RPMI7951 (cell line): Measurements from ENCODE around the gene RBMS2. TPM values are rescaled to one million over a fixed set of nuclear protein-coding genes. Genes with fewer than 3 reads are reported as not detected.
A peak's percentile ranks its signal among the peaks of the same experiment; 100 is the strongest.

Experiments used
- DNase-seq: peaks from one replicate; pipeline ENCODE4 v3.0.0-alpha.2; 2012; ENCODE audit warnings: low read depth
- total RNA-seq: library from RNA; depleted of rRNA; stranded (reverse); fragments of >200 nt; shearing (Covaris generic); gene quantifications from 2 replicates; pipeline ENCODE4 v1.2.3, GENCODE V29; 2014

The RBMS2 gene
- total RNA-seq, 1 experiment from 2014 or later: 7.1 TPM

DNA sequence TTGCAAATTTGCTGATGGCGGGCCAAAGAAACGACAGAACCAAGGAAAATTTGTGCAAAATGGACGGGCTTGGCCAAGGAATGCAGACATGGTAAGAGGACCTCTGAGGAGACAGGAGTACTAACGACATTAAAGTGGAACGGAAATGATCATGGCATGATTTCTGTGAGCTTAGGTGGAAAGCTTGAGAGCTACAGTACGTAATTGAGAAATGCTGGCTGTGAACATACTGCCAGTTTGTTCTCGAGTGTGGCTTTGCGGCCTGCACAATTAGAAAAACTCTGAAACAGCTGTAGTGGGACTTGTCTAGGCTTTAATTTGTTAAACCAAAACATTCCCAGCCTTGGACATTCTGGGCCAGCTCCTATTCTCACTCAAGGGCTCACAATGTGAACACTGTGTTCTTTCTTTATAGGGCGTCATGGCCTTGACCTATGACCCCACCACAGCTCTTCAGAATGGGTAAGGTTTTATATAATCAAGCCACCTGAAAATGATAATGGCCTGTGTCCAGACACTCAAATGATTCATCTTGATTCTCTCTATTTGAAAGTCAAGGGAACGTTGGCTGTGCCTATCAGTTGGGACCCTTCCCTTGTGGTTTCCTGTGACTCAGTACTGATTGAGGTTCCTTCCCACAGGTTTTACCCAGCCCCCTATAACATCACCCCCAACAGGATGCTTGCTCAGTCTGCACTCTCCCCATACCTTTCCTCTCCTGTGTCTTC is 60.0 kb downstream of the RBMS2 start:
- DNase-seq: peak; percentile 45

GRCh38 chr12:56585098-56585497 is 63.5 kb downstream of the RBMS2 start:
- DNase-seq: no peak

- DNase-seq: no peak
These were observed 68.2 kb downstream of the RBMS2 start for GRCh38 chr12:56589783-56590182.

DNA sequence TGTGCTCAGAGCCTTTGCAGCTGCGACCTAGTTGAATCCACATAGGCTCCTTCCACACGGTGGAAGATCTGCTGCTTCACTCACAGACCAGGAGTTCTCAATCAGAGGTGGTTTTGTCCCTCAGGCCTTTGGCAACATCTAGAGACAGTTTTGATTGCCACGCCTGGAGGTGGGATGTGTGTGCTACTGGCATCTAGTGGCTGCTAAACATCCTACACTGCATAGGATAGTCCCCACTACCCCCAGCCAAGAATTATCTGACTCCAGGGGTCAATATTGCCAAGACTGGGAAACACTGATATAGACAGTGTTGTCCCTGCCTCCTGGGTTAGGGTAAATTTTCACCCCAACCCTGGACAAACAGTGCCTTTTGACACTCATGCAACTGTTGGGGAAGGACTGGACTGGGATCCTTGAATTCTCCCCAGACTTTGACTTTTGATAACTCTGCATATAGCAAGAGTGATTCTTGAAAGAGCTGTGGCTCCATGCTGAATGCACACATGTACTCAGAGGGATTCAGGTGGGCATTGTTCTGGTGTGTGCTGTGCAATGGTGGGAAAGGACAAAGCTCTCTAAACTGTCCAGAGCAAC is 68.7 kb downstream of the RBMS2 start:
- DNase-seq: peak; percentile 20

GRCh38 chr12:56591126-56591525 is 69.5 kb downstream of the RBMS2 start:
- no peak for DNase-seq

DNA sequence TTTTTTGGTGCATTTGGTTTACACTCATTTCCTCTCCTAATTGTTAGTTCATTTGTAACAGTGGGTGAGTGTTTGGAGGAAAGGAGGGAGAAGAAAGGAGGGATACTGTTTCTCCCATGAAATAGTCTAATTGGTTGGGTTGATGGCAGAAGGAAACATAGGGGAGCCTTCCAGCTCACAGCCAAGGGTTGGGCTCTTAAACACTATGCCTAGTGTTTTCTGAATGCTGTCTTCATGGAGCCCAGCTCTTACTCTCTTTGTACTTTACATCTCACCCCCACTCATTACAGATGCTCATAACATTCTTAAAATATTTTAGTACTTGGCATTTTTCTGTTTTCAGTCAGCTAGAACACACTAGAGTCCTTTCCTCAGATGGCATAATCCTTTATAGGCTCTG is 70.3 kb downstream of the RBMS2 start:
- DNase-seq: peak; percentile 40

DNA sequence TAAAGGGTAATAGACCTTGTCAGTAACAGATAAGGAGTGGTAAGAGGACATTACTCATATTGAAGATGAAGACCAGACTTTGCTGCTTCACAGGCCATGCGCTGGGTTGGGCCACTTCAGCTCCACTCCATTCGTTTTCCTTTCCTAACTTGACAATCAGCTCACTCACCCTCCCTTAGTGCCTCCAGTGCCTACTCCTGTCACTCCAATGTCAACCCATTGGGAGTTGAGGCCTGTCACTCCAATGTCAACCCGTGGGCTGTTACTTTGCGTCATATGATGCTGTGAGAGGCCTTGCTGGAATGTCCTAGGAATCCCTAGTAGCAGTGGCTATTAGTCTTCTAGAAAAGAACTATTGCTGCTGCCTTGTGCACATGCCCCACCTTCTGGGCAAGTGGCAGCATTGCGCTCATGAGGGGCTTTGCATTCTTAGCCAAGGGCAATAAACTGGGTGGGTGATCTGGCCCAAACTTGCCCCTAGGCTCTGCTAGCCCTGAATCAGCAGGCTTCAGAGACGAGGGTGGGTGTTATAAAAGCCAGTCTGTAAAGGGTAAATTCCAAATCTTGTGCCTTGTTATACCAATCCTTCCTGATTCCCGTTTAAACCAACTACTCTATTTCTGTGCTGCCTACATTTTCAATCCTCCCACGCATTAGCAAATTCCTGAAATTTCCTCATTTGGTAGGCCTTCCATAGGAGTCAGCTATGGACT is 72.4 kb downstream of the RBMS2 start:
- DNase-seq: peak; percentile 54

- DNase-seq: no peak
These were observed 75.2 kb downstream of the RBMS2 start for GRCh38 chr12:56596815-56597214.

- DNase-seq: no peak
These were observed 77.4 kb downstream of the RBMS2 start for GRCh38 chr12:56599041-56599440.

- DNase-seq: no peak
These were observed 78.2 kb downstream of the RBMS2 start for GRCh38 chr12:56599797-56600196.

DNA sequence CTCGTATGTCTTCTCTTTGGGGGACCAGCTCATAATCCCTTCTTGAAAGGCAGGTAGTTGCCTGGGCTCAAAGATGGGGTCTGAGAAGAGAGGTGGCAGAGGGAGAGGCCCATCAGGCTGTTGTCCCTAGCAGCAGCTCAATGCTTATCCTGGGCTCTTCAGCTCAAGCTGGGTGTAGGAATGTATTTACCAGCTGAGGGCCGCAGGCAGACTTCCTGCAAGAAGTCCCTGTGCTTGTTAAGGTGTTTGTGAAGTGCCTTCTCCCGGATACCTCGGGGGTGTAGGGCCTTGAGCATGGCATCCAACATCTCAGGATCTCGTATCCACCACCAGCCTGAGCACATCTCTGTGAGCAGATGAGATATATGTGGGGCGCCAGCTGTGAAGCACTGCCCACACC is 79.1 kb downstream of the RBMS2 start:
- DNase-seq: no peak

- DNase-seq: no peak
These were observed 79.9 kb downstream of the RBMS2 start for GRCh38 chr12:56601503-56601902.

- DNase-seq: no peak
These were observed 80.6 kb downstream of the RBMS2 start for GRCh38 chr12:56602239-56602638.

DNA sequence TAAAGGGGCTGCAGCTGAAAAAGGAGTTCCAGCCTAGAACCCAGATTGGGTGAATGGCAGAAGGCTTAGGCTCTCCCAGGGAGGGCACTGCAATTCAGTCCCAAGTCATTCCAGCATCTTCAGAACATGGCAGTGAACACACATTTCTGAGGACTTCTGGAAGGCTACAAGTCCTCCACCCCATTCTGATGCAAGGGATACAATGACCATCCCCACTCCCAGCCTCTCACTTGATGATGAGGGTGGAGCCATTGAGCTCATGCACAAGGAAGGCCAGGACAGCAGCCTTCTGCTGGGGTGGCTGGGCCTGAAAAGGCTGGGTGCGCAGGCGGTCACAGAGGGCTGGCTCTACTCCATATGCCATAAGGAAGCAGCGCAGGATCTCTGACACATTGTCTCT is 82.7 kb downstream of the RBMS2 start:
- no peak for DNase-seq

DNA sequence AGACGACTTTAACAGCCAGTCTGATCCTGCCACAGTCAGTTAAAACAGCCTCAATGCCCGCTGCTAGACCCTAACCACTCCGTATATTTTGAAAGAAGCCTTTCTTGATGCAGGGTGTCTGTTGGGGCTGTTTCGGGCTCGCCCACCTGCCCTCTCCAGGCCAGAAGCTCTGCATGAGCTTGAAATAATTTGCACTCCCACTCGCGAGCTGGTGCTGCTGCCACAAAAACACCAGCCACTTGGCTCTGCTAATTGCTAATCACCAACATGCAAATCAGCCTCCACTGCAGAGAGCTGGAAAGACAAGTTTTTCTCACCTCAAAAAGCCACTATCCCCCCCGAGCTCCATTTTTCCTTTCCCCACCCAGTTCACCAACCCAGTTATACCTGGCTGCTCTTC is 93.0 kb downstream of the RBMS2 start:
- no peak for DNase-seq

DNA sequence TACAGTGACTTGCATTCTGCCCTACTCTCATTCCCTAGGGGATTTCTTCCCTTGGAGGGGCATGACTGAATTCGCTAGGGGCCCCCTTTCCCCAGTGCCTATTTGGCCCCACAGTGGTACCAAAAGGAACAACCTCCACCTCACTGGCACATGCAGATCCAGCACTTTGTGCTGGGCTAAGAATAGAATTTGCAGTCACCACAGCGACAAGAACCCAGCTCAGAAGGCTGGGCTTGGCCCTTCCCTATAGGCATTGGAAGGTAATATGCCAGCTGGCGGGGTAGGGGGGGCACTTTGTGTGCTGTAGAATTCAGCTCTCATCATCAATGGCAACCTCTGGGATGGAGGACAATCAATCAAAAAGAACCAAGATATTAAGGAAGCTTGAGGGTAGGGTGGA is 94.6 kb downstream of the RBMS2 start:
- DNase-seq: no peak

GRCh38 chr12:56616925-56617324 is 95.3 kb downstream of the RBMS2 start:
- DNase-seq: no peak

DNA sequence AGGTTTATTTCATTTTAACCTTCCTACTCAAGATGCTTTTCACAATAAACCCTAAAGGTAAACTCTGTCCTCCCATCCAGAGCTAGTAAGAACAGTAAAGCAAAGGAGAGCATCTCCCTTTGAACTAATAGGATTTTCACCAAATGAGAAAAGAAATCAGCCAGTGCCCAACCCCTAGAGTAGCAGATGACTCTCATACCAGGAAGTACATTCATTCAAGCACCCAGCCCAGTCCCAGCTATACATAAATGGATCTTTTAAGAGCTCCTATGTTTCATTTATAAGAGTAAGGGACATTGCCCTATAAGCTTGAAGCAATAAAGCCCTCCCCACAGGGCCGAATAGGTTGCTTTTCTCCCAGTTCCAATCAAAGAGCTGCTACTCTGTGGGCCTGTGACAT is 100.9 kb downstream of the RBMS2 start:
- DNase-seq: no peak

DNA sequence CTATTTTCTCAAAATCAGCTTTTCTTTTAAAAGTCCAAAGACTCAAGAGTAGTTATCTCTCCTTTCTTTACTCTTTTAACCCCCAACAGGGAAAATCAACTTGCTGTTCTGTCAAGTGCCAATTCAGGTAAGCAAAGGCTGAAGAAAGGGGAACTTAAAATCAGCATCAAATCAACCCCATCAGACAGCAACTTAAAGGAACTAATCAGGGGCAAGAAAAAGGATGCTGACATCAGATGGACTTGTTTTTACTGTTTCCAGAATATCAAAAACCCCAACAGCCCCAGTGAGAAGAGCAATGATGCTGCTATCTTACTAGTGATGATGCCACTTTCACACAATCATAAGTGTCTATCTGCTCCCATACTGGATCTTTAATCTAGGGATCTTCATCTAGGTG is 105.1 kb downstream of the RBMS2 start:
- DNase-seq: no peak

DNA sequence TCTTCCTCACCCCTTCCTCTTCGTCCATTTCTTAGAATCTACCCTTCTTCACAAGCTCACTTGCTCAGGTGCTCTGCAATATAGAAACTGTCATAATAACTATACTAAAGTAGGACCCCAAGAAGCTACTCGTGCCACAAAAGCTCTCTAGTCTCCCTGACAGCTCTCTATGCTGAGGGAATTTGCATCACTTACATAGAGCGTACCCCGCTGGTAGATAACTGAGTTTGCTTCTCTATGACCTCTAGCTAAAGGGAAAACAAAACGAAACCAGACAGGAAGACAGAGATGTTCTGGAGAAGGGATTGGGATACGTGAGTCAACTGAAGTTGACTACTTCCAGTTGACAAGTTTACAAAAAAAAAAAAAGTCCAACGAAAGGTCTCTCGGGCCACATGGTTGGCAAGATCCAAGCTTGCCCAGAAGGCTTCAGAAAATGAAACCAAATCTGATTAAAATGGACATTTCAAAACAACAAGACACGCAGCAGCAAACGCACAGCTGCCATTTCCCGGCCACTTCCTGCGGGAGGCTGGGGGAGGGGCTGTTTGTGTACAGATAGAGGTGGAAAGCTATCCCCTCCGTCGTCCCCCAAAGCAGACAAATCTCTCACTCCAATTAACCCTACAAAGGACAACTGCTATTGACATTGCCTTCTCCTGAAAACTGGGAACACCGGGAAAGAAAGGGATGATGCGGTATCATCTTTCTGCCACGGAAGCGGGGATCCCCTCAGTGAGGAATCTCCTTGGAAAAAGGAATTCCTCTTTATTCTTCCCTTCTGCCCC is 107.2 kb downstream of the RBMS2 start:
- DNase-seq: peak; percentile 82

- DNase-seq: peak; percentile 13
These were observed 108.0 kb downstream of the RBMS2 start for GRCh38 chr12:56629459-56630179.

DNA sequence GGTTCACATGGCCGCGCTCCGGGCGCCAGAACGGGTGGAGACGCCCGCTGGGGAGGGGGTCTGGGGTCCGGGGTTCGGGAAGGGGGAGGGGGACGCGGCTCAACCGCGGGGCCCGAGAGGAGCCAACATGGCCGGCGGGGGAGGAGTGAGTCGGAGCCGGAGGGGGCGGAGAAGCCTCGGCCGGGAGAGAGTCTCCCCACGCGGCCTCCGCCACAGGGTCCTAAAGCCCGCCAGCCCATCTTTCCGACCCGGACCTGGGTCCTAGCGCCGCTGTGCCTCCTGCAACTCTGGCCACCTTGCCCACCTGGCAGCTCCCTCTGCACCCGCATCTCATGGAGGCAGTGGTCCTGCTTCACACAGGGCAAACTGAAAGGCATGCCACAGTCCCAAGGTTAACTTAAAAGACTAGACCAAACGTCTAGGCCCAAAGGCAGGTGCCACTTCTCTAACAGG is 108.6 kb downstream of the RBMS2 start, which contains the start of gene BAZ2A:
TSS of gene BAZ2A (minus strand) at position 147 of the 453 bp plus-strand sequence. CDS start 12,796 bp downstream, outside the sequence.
- peak; percentile 71 for DNase-seq
